ENCODE data around the gene RTN4IP1.

The RTN4IP1 gene

DNA sequence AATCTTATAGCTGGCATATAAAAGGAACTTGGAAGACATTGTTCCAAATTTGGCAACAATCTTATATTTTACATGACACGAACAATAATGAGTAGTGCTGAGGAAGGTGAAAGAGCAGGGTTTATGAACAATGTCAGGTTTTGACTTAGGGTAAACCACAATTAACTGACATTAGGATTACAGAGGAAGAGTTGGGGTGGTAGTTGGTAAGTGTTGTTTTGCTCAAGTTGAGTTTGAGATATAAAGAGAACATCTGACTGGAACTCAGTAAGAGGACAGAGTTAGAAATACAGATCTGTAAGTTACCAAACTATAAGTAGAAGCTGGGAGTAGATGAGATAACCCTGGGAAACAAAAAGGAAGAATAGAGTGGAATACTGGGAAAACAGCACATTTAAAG, 15.1 kb downstream of the RTN4IP1 start:
- TF ChIP-seq, protein P1, sequence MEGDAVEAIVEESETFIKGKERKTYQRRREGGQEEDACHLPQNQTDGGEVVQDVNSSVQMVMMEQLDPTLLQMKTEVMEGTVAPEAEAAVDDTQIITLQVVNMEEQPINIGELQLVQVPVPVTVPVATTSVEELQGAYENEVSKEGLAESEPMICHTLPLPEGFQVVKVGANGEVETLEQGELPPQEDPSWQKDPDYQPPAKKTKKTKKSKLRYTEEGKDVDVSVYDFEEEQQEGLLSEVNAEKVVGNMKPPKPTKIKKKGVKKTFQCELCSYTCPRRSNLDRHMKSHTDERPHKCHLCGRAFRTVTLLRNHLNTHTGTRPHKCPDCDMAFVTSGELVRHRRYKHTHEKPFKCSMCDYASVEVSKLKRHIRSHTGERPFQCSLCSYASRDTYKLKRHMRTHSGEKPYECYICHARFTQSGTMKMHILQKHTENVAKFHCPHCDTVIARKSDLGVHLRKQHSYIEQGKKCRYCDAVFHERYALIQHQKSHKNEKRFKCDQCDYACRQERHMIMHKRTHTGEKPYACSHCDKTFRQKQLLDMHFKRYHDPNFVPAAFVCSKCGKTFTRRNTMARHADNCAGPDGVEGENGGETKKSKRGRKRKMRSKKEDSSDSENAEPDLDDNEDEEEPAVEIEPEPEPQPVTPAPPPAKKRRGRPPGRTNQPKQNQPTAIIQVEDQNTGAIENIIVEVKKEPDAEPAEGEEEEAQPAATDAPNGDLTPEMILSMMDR (IDR thresholded peaks at IDR 0.05; ENCODE audit: low read depth, low read length, missing control alignments) = no peak
- DNase-seq (ENCODE audit: extremely low read depth, low read depth) = no peak
- no peak overlapping the region for H3K4me3 ChIP-seq (replicated peaks; ENCODE audit: low read depth, low read length)

DNA sequence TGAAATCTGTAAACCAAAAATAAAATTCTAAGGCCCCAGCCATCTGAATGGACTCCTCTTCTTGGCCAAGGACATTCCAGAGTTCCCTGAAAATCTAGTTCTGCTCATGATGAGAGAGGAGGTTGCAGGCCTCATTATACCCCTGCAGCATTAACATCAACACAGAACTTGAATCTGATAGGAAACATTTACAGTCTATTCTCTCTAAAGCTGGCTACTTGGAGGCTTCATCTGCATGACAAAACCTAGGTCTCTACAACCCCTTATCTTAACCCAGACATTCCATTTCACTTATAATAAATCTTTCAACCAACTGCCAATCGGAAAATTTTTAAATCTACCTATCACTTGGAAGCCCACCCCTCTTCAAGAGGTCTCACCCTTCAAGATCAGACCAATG, 15.7 kb downstream of the RTN4IP1 start:
- H3K4me3 ChIP-seq (replicated peaks; ENCODE audit: low read depth, low read length) = no peak overlapping the region
- DNase-seq (ENCODE audit: extremely low read depth, low read depth) = no peak
- TF ChIP-seq, protein P1 (IDR thresholded peaks at IDR 0.05; ENCODE audit: low read depth, low read length, missing control alignments) = no peak

DNA sequence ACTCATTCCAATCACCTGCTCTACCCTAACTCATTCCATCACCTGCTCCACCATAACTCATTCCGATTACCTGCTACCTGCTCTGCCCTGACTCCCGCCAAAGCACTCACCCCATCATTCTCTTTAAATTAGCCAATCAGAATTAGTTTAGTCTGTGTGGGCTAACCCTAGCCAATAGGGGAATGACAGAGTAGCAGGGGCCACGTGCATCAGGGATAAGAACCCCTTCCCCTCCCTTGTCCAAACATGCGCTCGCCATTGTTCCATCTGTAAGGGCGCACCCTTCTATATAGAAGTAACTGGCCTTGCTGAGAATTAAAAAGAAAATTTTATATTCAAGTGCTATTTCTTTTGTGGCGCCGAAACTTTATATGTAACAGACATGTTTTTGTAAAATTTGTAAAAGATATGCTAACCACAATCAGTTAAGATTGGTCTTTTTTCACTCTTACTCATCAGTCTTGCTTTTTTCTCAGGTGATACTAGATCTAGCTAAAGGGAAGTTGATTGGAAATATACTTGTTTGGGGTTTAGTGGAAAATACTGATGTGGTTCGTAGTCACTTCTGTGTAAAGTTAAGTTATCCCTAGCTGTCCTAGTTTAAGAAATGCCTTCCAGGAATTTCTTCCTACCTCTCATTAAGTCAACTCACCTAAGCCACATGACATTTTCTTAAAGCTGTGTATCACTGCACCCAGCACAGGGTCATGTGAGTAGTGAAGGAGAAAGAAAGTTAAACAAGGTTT, 16.5 kb downstream of the RTN4IP1 start:
- TF ChIP-seq, protein P1 (IDR thresholded peaks at IDR 0.05; ENCODE audit: low read depth, low read length, missing control alignments) = no peak
- DNase-seq (ENCODE audit: extremely low read depth, low read depth) = no peak
- no peak overlapping the region for H3K4me3 ChIP-seq (replicated peaks; ENCODE audit: low read depth, low read length)

DNA sequence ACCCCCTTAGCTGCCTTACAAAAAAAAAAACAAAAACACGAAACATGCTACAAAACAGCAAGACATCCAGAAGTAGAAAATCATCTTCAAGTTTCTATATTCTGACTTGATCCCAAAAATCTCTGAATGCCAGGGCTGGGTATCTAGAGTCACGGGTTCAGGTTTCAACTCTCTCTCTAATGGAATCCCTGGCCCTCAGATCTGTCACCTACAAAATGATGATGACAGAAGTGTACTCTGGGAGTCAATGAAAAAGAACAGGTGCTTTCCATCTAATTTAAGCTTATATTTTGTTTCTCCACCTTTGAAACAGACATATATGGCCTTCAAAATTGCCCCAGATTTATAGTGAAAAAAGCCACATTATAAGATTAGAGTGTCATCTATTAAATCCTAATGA, 18.3 kb downstream of the RTN4IP1 start:
- TF ChIP-seq, protein P1 (IDR thresholded peaks at IDR 0.05; ENCODE audit: low read depth, low read length, missing control alignments) = no peak
- no peak overlapping the region for H3K4me3 ChIP-seq (replicated peaks; ENCODE audit: low read depth, low read length)
- DNase-seq (ENCODE audit: extremely low read depth, low read depth) = no peak

DNA sequence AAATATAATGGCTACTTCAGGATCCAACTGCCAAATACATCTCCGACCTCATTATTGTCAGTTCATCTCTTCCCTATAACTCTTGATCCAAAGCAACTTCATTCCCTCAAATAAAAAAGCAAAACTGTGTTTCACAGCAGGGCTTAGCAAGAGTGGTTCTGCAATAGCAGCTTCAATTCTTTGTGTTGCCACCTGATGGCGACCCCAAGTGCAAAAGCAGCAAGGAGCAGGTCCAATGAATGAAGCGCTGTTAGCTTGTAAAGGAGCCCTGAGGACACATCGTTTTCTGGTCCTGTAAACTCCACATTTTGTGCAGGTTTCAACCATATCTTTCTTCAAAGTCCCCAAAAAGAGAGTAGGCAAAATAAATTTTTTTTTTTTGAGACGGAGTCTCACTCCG, 19.6 kb downstream of the RTN4IP1 start:
- TF ChIP-seq, protein P1 (IDR thresholded peaks at IDR 0.05; ENCODE audit: low read depth, low read length, missing control alignments) = peak; percentile 17
- DNase-seq (ENCODE audit: extremely low read depth, low read depth) = no peak
- no peak overlapping the region for H3K4me3 ChIP-seq (replicated peaks; ENCODE audit: low read depth, low read length)

DNA sequence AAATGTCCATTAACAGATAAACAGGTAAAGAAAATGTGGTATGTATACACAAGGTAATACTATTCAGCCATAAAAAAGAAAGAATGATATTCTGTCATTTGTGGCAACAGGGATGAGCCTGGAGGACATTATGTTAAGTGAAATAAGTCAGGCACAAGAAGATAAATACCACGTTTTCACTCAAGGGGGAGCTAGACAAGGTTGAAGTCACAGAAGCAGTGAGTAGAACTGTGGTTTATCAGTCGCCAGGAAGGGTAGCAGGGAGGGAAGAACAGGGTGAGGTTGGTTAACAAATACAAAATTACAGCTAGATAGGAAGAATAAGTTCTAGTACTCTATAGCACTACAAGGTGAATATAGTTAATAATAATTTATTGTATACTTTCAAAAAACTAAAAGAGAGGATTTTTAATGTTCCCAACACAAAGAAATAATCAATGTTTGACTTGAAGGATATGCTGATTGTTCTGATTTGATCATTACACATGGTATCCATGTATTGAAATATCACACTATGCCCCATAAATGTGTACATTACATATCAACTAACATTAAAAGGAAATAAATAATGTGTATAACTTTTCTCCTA, 21.1 kb downstream of the RTN4IP1 start:
- peak; percentile 32 for DNase-seq (ENCODE audit: extremely low read depth, low read depth)

More for the DNA sequence above, 21.1 kb downstream of the RTN4IP1 start:
- no peak overlapping the region for H3K4me3 ChIP-seq (replicated peaks; ENCODE audit: low read depth, low read length)
- TF ChIP-seq, protein P1 (IDR thresholded peaks at IDR 0.05; ENCODE audit: low read depth, low read length, missing control alignments) = peak; percentile 50
